ENCODE measurements around the gene PAK4. TPM values are rescaled to one million over a fixed set of nuclear protein-coding genes. Genes with fewer than 3 reads are reported as not detected.
A peak's percentile ranks its signal among the peaks of the same experiment; 100 is the strongest.

PAK4 gene
- total RNA-seq, 1 donor from 2014 or later: 27.5 TPM

- no peak for TF ChIP-seq CTCF (conservative IDR thresholded peaks at IDR 0.05; ENCODE audit: low read depth, low read length)
- no peak for DNase-seq (ENCODE audit: low read depth)
Measured at GRCh38 chr19:39195755-39196154, 70.2 kb downstream of the PAK4 start.

GRCh38 chr19:39196320-39196719, 70.7 kb downstream of the PAK4 start:
- no peak for TF ChIP-seq CTCF (conservative IDR thresholded peaks at IDR 0.05; ENCODE audit: low read depth, low read length)
- no peak for DNase-seq (ENCODE audit: low read depth)
- H3K4me3 ChIP-seq (ENCODE audit: low read depth, low read length): no peak overlapping the region

More at GRCh38 chr19:39195755-39196154, 70.2 kb downstream of the PAK4 start:
- H3K4me3 ChIP-seq (ENCODE audit: low read depth, low read length): no peak overlapping the region

GRCh38 chr19:39196860-39197562, 71.4 kb downstream of the PAK4 start, which contains the start of gene NCCRP1:
Gene NCCRP1 (plus strand): TSS chr19:39196964. CDS start chr19:39196983, 19 bp downstream.
- TF ChIP-seq CTCF (conservative IDR thresholded peaks at IDR 0.05; ENCODE audit: low read depth, low read length): no peak
- no peak within 1 kb of the TSS for H3K4me3 ChIP-seq (ENCODE audit: low read depth, low read length)
- no peak for DNase-seq (ENCODE audit: low read depth)

GRCh38 chr19:39197808-39198207, 72.2 kb downstream of the PAK4 start:
- H3K4me3 ChIP-seq (ENCODE audit: low read depth, low read length): no peak overlapping the region
- TF ChIP-seq CTCF (conservative IDR thresholded peaks at IDR 0.05; ENCODE audit: low read depth, low read length): peak; percentile 16
- DNase-seq (ENCODE audit: low read depth): no peak

GRCh38 chr19:39199025-39199424, 73.4 kb downstream of the PAK4 start:
- no peak overlapping the region for H3K4me3 ChIP-seq (ENCODE audit: low read depth, low read length)
- peak; percentile 42 for DNase-seq (ENCODE audit: low read depth)
- no peak for TF ChIP-seq CTCF (conservative IDR thresholded peaks at IDR 0.05; ENCODE audit: low read depth, low read length)

- no peak for TF ChIP-seq CTCF (conservative IDR thresholded peaks at IDR 0.05; ENCODE audit: low read depth, low read length)
- no peak for DNase-seq (ENCODE audit: low read depth)
- no peak overlapping the region for H3K4me3 ChIP-seq (ENCODE audit: low read depth, low read length)
Measured at GRCh38 chr19:39200066-39200802, 74.6 kb downstream of the PAK4 start.

All from epithelial cell of proximal tubule (primary cell).